A549 (cell line): ENCODE measurements around the gene NDUFS3. TPM values are rescaled to one million over a fixed set of nuclear protein-coding genes. Genes with fewer than 3 reads are reported as not detected.

Experiments used
- ATAC-seq, 2 experiments: fragments of 200-7000 bp in 1 of 2; fragments of >200 bp in 1 of 2; cut with Nextera tagmentation in 1 of 2; cut with Tn5 transposase in 1 of 2; 3 replicates each; pipeline versions ENCODE4 v1.8.0 to v1.9.1; 2018 to 2020; ENCODE audit warnings: mild to moderate bottlenecking in 1 of 2, moderate library complexity in 1 of 2
- CTCF ChIA-PET: fragments of 300-600 bp; sonication (Branson Sonifier 250); formaldehyde crosslinking; extraction: SDS; loops from one replicate; lab custom pipeline; 2021; ENCODE audit warnings: antibody characterized with exemption, inconsistent platforms; lab: Yijun Ruan, JAX
- POLR2A ChIA-PET: fragments of 350-600 bp; formaldehyde crosslinking; extraction: SDS; loops from one replicate; lab custom pipeline; 2021; ENCODE audit warnings: antibody characterized with exemption, inconsistent platforms; lab: Yijun Ruan, JAX
- DNase-seq, 2 experiments: peaks; one replicate each; pipeline versions ENCODE4 v3.0.0 to v3.0.0-alpha.2; 2011 to 2016; ENCODE audit warnings: low read depth in 1 of 2, low spot score in 1 of 2
- FAIRE-seq: peaks from 2 replicates; lab custom pipeline; 2011; peaks lifted over from hg19 to GRCh38; lab: Jason Lieb, UNC
- H3K27ac ChIP-seq, 2 experiments: fragments of >200 bp; sonication (Bioruptor Twin); formaldehyde crosslinking; 3 replicates each; pipeline ENCODE4 v1.5.1; 2016 to 2017
- H3K4me1 ChIP-seq: fragments of >200 bp; sonication (Bioruptor Twin); formaldehyde crosslinking; 3 replicates; pipeline ENCODE4 v1.6.1; 2016
- H3K4me2 ChIP-seq: fragments of >200 bp; sonication (Bioruptor Twin); formaldehyde crosslinking; 3 replicates; pipeline ENCODE4 v1.6.1; 2016
- H3K4me3 ChIP-seq: fragments of >200 bp; sonication (Bioruptor Twin); formaldehyde crosslinking; 3 replicates; pipeline ENCODE4 v1.5.1; 2016
- H3K9me3 ChIP-seq: fragments of >200 bp; sonication (Bioruptor Twin); formaldehyde crosslinking; 3 replicates; pipeline ENCODE4 v1.6.1; 2016
- BHLHE40 ChIP-seq: IDR thresholded peaks from 2 replicates; pipeline ENCODE4 v1.6.1; 2012; ENCODE audit warnings: low read depth, low read length, inconsistent platforms
- CBX8 ChIP-seq: fragments of 200-600 bp; sonication (generic); IDR thresholded peaks from 2 replicates; pipeline ENCODE4 v1.6.1; 2016
- EHMT2 ChIP-seq: fragments of 200-600 bp; sonication (generic); IDR thresholded peaks from 2 replicates; pipeline ENCODE4 v1.6.1; 2016; ENCODE audit warnings: antibody characterized with exemption, low read depth, mild to moderate bottlenecking, moderate library complexity
- FOSB ChIP-seq: fragments of 250-450 bp; sonication (Bioruptor Pico); IDR thresholded peaks from 2 replicates; pipeline ENCODE4 v1.5.0; 2020; ENCODE audit warnings: mild to moderate bottlenecking, moderate library complexity
- FOSL2 ChIP-seq, 2 experiments: fragments of 450-650 bp in 1 of 2; fragments of >200 bp in 1 of 2; sonication (Bioruptor Twin) in 1 of 2; formaldehyde crosslinking; IDR thresholded peaks; 2 replicates each; pipeline versions ENCODE4 v1.5.0 to v1.6.1; 2016 to 2020; ENCODE audit warnings: mild to moderate bottlenecking in 1 of 2, moderate library complexity in 1 of 2
- GATA3 ChIP-seq: IDR thresholded peaks from 2 replicates; pipeline ENCODE4 v1.6.1; 2012; ENCODE audit warnings: borderline replicate concordance
- HDAC2 ChIP-seq: fragments of 200-600 bp; sonication (generic); IDR thresholded peaks from 2 replicates; pipeline ENCODE4 v1.6.1; 2016
- HOXB13 ChIP-seq: fragments of 250-450 bp; sonication (Bioruptor Pico); IDR thresholded peaks from 2 replicates; pipeline ENCODE4 v1.5.0; 2020; ENCODE audit warnings: low read depth, mild to moderate bottlenecking, moderate library complexity
- HOXB5 ChIP-seq: fragments of 250-450 bp; sonication (Bioruptor Pico); IDR thresholded peaks from 2 replicates; pipeline ENCODE4 v1.5.0; 2020; ENCODE audit warnings: mild to moderate bottlenecking, moderate library complexity
- JUN ChIP-seq, 2 experiments: fragments of >200 bp; sonication (Bioruptor Twin); formaldehyde crosslinking; IDR thresholded peaks; 2 replicates in 1 of 2; 3 replicates in 1 of 2; pipeline ENCODE4 v1.6.1; 2016 to 2017
- MAFK ChIP-seq: fragments of 450-650 bp; IDR thresholded peaks from 2 replicates; pipeline ENCODE4 v1.6.1; 2014; ENCODE audit not compliant: partially characterized antibody
- MYC ChIP-seq: IDR thresholded peaks from 2 replicates; pipeline ENCODE4 v1.6.1; 2012; ENCODE audit warnings: mild to moderate bottlenecking, inconsistent platforms, low read length, improper control_type of control experiment, borderline replicate concordance
- NPAS2 ChIP-seq: fragments of 250-450 bp; sonication (Bioruptor Pico); IDR thresholded peaks from 2 replicates; pipeline ENCODE4 v1.8.0; 2022; ENCODE audit warnings: mild to moderate bottlenecking, moderate library complexity, borderline replicate concordance
- PHF8 ChIP-seq: fragments of 200-600 bp; sonication (generic); IDR thresholded peaks from 2 replicates; pipeline ENCODE4 v1.6.1; 2016; ENCODE audit warnings: low read depth, mild to moderate bottlenecking, antibody characterized with exemption, moderate library complexity, borderline replicate concordance
- POLR2A ChIP-seq: IDR thresholded peaks from 2 replicates; pipeline ENCODE4 v1.6.1; 2012; ENCODE audit warnings: mild to moderate bottlenecking, low read length
- RAD21 ChIP-seq, 2 experiments: fragments of >200 bp in 1 of 2; sonication (Bioruptor Twin) in 1 of 2; formaldehyde crosslinking in 1 of 2; IDR thresholded peaks in 1 of 2; conservative IDR thresholded peaks in 1 of 2; 2 replicates in 1 of 2; 3 replicates in 1 of 2; pipeline ENCODE4 v1.6.1; 2012 to 2018; ENCODE audit warnings: inconsistent platforms in 1 of 2
- RARB ChIP-seq: fragments of 250-450 bp; sonication (Bioruptor Pico); IDR thresholded peaks from 2 replicates; pipeline ENCODE4 v1.8.0; 2021; ENCODE audit warnings: mild to moderate bottlenecking, moderate library complexity
- RCOR1 ChIP-seq: fragments of 150-350 bp; IDR thresholded peaks from 2 replicates; pipeline ENCODE4 v1.6.1; 2014; ENCODE audit warnings: antibody characterized with exemption, low read length, low read depth
- RFX5 ChIP-seq: fragments of 450-650 bp; IDR thresholded peaks from 2 replicates; pipeline ENCODE4 v1.7.1; 2014; ENCODE audit warnings: antibody characterized with exemption, mild to moderate bottlenecking, moderate library complexity
- RNF2 ChIP-seq: fragments of 200-600 bp; sonication (generic); IDR thresholded peaks from 2 replicates; pipeline ENCODE4 v1.6.1; 2016; ENCODE audit warnings: low read depth, mild to moderate bottlenecking, antibody characterized with exemption, moderate library complexity, borderline replicate concordance
- TFCP2L1 ChIP-seq: fragments of 250-450 bp; sonication (Bioruptor Pico); IDR thresholded peaks from 2 replicates; pipeline ENCODE4 v1.5.0; 2021; ENCODE audit warnings: mild to moderate bottlenecking
- ZFP36 ChIP-seq: fragments of 450-650 bp; IDR thresholded peaks from 2 replicates; pipeline ENCODE4 v1.6.1; 2014; ENCODE audit warnings: borderline replicate concordance; ENCODE audit not compliant: partially characterized antibody
- WGBS: methylation state at CpG from one replicate; pipeline ENCODE4 v1.1.6; 2017; ENCODE audit errors: missing lambda C conversion rate; 5-methylcytosine and 5-hydroxymethylcytosine counted together
- polyA plus RNA-seq, 4 experiments: library from polyadenylated mRNA; depleted of rRNA in 3 of 4; stranded (reverse); fragments of >200 nt; fragmentation: RNase III in 1 of 4; extraction: RNeasy Plus Mini Kit Qiagen cat#74134 plus additional on column Dnase treatment in 1 of 4; gene quantifications; 2 replicates in 3 of 4; 3 replicates in 1 of 4; pipeline ENCODE4 v1.2.3, GENCODE V29; 2011 to 2017
- TF ChIP-seq, protein P1 (sequence below): IDR thresholded peaks from 2 replicates; pipeline ENCODE4 v1.6.1; 2012
- TF ChIP-seq, protein P2 (sequence below): fragments of >200 bp; sonication (Bioruptor Twin); formaldehyde crosslinking; IDR thresholded peaks from 3 replicates; pipeline ENCODE4 v1.6.1; 2016
- TF ChIP-seq, protein P3 (sequence below): IDR thresholded peaks from 2 replicates; pipeline ENCODE4 v1.6.1; 2012

The NDUFS3 gene
- polyA plus RNA-seq, 2 of the 4 experiments (the other 2 are of a cell fraction) = 142 to 156 TPM

DNA sequence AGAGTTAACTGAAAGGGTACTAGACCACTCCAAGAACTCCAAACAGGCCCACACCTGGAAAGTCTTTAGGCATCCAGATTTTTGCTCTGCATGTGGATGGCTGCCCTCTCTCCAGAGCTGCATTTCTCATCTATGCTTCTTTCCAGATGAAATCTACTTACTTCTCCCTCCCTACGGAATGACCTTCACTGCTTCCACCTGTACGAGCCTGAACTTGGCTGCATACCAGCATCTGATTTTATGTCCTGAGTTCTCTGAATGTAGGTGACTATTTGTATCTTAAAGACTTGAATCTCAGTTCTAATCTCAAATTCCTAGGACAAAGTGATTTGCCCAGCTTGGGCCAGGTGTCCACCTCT lies 39.2 kb upstream of the NDUFS3 start:
- ChIA-PET POLR2A (interaction anchor here (0.9 kb wide), 1 partner anchor 326 kb away, joined by 4 read pairs; no protein-coding TSS in a partner anchor), CTCF (interaction anchor here (1.0 to 6.9 kb wide), 4 partner anchors 8 to 15 kb away, joined by 3 to 41 read pairs (median 4); partner anchors contain the start of gene CELF1)
- 41% methylated on average over 2 of the region's 2 CpGs for WGBS
- no peak for TF ChIP-seq POLR2A
- no peak for TF ChIP-seq NPAS2 (CRISPR knock-in tag)
- TF ChIP-seq, protein P1, sequence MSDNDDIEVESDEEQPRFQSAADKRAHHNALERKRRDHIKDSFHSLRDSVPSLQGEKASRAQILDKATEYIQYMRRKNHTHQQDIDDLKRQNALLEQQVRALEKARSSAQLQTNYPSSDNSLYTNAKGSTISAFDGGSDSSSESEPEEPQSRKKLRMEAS = no peak
- no peak for TF ChIP-seq RNF2
- no peak for TF ChIP-seq RFX5
- TF ChIP-seq GATA3 = no peak
- TF ChIP-seq HOXB13 (CRISPR knock-in tag) = no peak
- no peak for TF ChIP-seq BHLHE40
- TF ChIP-seq RAD21 (conservative IDR thresholded peaks at IDR 0.05 in 1 of 2, IDR thresholded peaks at IDR 0.05 in 1 of 2) = no peak
- no peak for TF ChIP-seq HOXB5 (CRISPR knock-in tag)
- no peak for TF ChIP-seq ZFP36
- no peak for TF ChIP-seq RARB
- no peak for TF ChIP-seq EHMT2
- TF ChIP-seq HDAC2 = no peak
- TF ChIP-seq, protein P2, sequence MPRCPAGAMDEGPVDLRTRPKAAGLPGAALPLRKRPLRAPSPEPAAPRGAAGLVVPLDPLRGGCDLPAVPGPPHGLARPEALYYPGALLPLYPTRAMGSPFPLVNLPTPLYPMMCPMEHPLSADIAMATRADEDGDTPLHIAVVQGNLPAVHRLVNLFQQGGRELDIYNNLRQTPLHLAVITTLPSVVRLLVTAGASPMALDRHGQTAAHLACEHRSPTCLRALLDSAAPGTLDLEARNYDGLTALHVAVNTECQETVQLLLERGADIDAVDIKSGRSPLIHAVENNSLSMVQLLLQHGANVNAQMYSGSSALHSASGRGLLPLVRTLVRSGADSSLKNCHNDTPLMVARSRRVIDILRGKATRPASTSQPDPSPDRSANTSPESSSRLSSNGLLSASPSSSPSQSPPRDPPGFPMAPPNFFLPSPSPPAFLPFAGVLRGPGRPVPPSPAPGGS = no peak
- TF ChIP-seq MYC = no peak
- TF ChIP-seq, protein P3, sequence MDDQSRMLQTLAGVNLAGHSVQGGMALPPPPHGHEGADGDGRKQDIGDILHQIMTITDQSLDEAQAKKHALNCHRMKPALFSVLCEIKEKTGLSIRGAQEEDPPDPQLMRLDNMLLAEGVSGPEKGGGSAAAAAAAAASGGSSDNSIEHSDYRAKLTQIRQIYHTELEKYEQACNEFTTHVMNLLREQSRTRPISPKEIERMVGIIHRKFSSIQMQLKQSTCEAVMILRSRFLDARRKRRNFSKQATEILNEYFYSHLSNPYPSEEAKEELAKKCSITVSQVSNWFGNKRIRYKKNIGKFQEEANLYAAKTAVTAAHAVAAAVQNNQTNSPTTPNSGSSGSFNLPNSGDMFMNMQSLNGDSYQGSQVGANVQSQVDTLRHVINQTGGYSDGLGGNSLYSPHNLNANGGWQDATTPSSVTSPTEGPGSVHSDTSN = no peak
- TF ChIP-seq CBX8 = no peak
- Histone ChIP-seq H3K4me3 (no peak overlapping the region), H3K4me2 (peak overlapping the region; percentile 62), H3K27ac (no peak overlapping the region), H3K9me3 (no peaks in the 10 kb centered on the region), H3K4me1 (peaks cover 36% of the 10 kb centered on the region)
- DNase-seq = no peak
- no peak for FAIRE-seq
- ATAC-seq = peak in 1 of 2 experiments; percentile 18; a peak in 2 of 6 replicates

DNA sequence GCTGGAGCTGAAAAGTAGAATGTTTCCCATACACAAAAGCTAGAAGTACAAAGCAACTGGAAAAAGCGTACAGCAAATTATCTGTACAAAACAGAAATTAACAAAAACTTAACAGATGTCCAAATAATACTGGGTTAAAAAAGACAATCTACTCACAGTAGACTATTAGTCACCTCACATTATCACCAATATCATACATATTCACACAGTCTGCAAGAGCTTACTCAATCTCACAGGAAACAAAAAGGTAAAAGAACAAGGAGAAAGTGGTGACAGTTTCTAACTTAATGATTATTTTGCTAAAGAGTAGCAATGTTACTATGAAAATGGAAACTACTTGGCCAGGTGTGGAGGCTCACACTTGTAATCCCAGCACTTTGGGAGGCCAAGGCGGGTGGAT lies 37.8 kb upstream of the NDUFS3 start:
- Histone ChIP-seq H3K4me1 (peaks cover 30% of the 10 kb centered on the region), H3K4me2 (peak overlapping the region; percentile 62), H3K9me3 (no peaks in the 10 kb centered on the region), H3K27ac (no peak overlapping the region)
- 96% methylated on average over 2 of the region's 2 CpGs for WGBS
- TF ChIP-seq, protein P2 = no peak
- TF ChIP-seq FOSL2 (IDR thresholded peaks at IDR 0.05) (no peak), FOSL2 (CRISPR knock-in tag; IDR thresholded peaks at IDR 0.05) (no peak), JUN (IDR thresholded peaks at IDR 0.05) (no peak), CBX8 (no peak), RCOR1 (no peak), HDAC2 (no peak), TFCP2L1 (CRISPR knock-in tag) (no peak), FOSB (CRISPR knock-in tag) (no peak), MAFK (no peak), ZFP36 (no peak), PHF8 (no peak)
- TF ChIP-seq, protein P3 = no peak
- TF ChIP-seq, all 56 proteins: peak for 0
- FAIRE-seq (no peak), DNase-seq (no peak), ATAC-seq (no peak)
- ChIA-PET CTCF (interaction anchor here (6.9 kb wide), 1 partner anchor 11 kb away, joined by 41 read pairs; the partner anchor contains the start of gene CELF1), POLR2A (no interaction called here)
- no peak overlapping the region for H3K4me3 ChIP-seq
